Ishikawa (cell line): ENCODE results near the gene LSM3.

ENCODE experiments used
- CREB1 ChIP-seq: IDR thresholded peaks from 2 replicates; pipeline ENCODE4 v1.6.1; 2012; ENCODE audit warnings: low read depth
- EP300 ChIP-seq: IDR thresholded peaks from 2 replicates; pipeline ENCODE4 v1.6.1; 2012; ENCODE audit warnings: borderline replicate concordance
- FOXM1 ChIP-seq: IDR thresholded peaks from 2 replicates; pipeline ENCODE4 v1.6.1; 2012; ENCODE audit warnings: low read depth, borderline replicate concordance
- MAX ChIP-seq: IDR thresholded peaks from 2 replicates; pipeline ENCODE4 v1.6.1; 2012
- NFIC ChIP-seq: IDR thresholded peaks from 2 replicates; pipeline ENCODE4 v1.6.1; 2012
- RAD21 ChIP-seq: IDR thresholded peaks from 2 replicates; pipeline ENCODE4 v1.6.1; 2012; ENCODE audit warnings: low read depth
- REST ChIP-seq: IDR thresholded peaks from 2 replicates; pipeline ENCODE4 v1.6.1; 2012; ENCODE audit warnings: low read depth, mild to moderate bottlenecking
- TAF1 ChIP-seq: IDR thresholded peaks from 2 replicates; pipeline ENCODE4 v1.6.1; 2012; ENCODE audit warnings: low read depth, mild to moderate bottlenecking
- TCF12 ChIP-seq: IDR thresholded peaks from 2 replicates; pipeline ENCODE4 v1.6.1; 2012; ENCODE audit warnings: low read depth
- TEAD4 ChIP-seq: IDR thresholded peaks from 2 replicates; pipeline ENCODE4 v1.6.1; 2012
- USF1 ChIP-seq: IDR thresholded peaks from 2 replicates; pipeline ENCODE4 v1.6.1; 2012
- YY1 ChIP-seq: IDR thresholded peaks from 2 replicates; pipeline ENCODE4 v1.6.1; 2012; ENCODE audit warnings: low read depth
- ZBTB7A ChIP-seq: IDR thresholded peaks from 2 replicates; pipeline ENCODE4 v1.6.1; 2012; ENCODE audit warnings: low read depth

- TF ChIP-seq YY1 (no peak), TAF1 (no peak), CREB1 (no peak), FOXM1 (no peak), MAX (no peak), RAD21 (no peak), NFIC (no peak), REST (no peak), EP300 (no peak), USF1 (no peak), TCF12 (no peak), ZBTB7A (no peak), TEAD4 (no peak)
These were observed 57.3 kb downstream of the LSM3 start for GRCh38 chr3:14235912-14236295.
